ENCODE results near the gene ROBO4. TPM values are rescaled to one million over a fixed set of nuclear protein-coding genes. Genes with fewer than 3 reads are reported as not detected.

ROBO4 gene
- total RNA-seq, 4 donors from 2014 or later: 3.7 to 20.6 (median 5.4) TPM

- Histone ChIP-seq H3K9me3 (no peaks in the 10 kb centered on the region), H3K36me3 (no peaks in the 10 kb centered on the region), H3K27ac (no peak overlapping the region), H3K4me1 (no peaks in the 10 kb centered on the region), H3K4me3 (no peak overlapping the region), H3K27me3 (no peaks in the 10 kb centered on the region)
- DNase-seq: no peak
- TF ChIP-seq POLR2A (IDR thresholded peaks at IDR 0.05): no peak
- TF ChIP-seq, protein P1, sequence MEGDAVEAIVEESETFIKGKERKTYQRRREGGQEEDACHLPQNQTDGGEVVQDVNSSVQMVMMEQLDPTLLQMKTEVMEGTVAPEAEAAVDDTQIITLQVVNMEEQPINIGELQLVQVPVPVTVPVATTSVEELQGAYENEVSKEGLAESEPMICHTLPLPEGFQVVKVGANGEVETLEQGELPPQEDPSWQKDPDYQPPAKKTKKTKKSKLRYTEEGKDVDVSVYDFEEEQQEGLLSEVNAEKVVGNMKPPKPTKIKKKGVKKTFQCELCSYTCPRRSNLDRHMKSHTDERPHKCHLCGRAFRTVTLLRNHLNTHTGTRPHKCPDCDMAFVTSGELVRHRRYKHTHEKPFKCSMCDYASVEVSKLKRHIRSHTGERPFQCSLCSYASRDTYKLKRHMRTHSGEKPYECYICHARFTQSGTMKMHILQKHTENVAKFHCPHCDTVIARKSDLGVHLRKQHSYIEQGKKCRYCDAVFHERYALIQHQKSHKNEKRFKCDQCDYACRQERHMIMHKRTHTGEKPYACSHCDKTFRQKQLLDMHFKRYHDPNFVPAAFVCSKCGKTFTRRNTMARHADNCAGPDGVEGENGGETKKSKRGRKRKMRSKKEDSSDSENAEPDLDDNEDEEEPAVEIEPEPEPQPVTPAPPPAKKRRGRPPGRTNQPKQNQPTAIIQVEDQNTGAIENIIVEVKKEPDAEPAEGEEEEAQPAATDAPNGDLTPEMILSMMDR (IDR thresholded peaks at IDR 0.05): no peak
Observed at GRCh38 chr11:124886978-124887666, 10.5 kb downstream of the ROBO4 start.

DNA sequence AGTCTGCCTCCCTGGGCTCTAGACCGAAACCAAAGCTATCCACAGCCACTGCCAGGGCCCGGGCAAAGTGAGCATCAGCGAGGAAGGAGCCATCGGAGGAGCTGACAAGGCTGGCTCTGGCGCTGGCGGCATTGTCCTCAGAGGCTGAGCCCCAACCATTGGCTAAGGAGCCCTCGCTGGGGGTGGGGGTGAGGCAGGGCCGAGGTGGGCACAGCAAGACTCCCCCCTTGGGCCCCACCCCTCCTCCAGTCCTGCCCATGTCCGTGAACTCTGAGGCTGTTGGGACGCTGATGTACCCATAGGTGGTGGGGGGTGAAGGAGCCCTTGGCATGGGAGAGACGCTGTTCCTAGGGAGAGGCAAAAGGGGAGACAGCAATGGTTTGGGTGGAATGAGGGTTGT lies 11.2 kb downstream of the ROBO4 start:
- Histone ChIP-seq H3K4me3 (no peak overlapping the region), H3K27ac (no peak overlapping the region), H3K4me1 (no peaks in the 10 kb centered on the region), H3K9me3 (no peaks in the 10 kb centered on the region), H3K27me3 (no peaks in the 10 kb centered on the region), H3K36me3 (no peaks in the 10 kb centered on the region)
- no peak for TF ChIP-seq POLR2A (IDR thresholded peaks at IDR 0.05)
- TF ChIP-seq, protein P1 (IDR thresholded peaks at IDR 0.05): no peak
- no peak for DNase-seq

DNA sequence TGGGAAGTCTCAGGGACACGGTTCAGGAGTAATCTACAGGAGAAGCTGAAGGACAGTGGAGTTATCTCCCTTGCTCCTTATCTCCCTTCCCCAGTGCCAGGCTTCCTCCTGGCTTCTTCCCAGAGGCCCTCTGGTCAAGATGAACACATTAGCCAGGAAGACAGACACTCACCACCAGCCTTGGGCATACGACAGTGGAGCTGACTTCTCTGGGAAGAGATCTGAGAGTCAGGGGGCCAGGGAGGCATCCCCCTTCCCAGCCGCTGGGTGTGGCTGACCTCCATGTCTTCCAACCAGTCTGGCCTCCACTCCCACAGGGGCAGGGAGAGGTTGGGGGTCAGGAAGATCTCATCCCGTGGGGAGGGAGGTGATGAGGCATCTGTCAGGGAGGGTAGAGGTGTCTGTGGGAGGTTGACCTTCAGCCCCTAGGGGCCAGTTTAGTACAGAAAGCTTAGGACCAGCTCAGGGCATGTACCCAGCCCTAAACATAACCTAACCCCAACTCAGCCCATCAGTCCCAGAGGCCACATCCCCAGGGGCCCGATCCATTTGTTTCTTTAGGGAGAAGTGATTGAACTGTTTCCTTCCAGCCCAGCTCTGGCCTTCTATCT lies 12.7 kb downstream of the ROBO4 start:
- Histone ChIP-seq H3K36me3 (no peaks in the 10 kb centered on the region), H3K4me3 (no peak overlapping the region), H3K27me3 (no peaks in the 10 kb centered on the region), H3K9me3 (no peaks in the 10 kb centered on the region), H3K27ac (no peak overlapping the region), H3K4me1 (no peaks in the 10 kb centered on the region)
- TF ChIP-seq POLR2A (IDR thresholded peaks at IDR 0.05): no peak
- TF ChIP-seq, protein P1 (IDR thresholded peaks at IDR 0.05): no peak
- no peak for DNase-seq

DNA sequence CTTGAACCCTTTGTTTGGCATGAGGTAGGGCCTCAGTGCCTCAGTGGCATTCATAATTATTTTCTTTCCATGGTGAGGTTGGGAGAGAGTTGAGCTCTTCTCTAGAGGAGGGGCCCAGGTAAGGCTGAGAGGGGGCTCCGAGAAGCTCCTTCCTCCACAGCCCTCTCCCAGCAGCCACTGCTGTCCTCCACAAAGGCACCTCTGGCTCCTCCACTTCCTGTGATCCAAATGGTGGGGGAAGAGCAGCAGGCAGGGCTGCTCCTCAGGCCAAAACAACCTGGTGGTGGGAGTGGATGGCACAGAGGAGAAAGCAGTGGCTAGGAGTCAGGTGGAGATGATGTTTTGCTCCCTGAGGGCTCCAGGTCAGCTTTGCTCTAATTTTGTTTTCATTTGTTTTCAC lies 13.3 kb downstream of the ROBO4 start:
- Histone ChIP-seq H3K36me3 (no peaks in the 10 kb centered on the region), H3K27ac (no peak overlapping the region), H3K27me3 (no peaks in the 10 kb centered on the region), H3K9me3 (no peaks in the 10 kb centered on the region), H3K4me1 (no peaks in the 10 kb centered on the region), H3K4me3 (no peak overlapping the region)
- DNase-seq: no peak
- TF ChIP-seq, protein P1 (IDR thresholded peaks at IDR 0.05): no peak
- no peak for TF ChIP-seq POLR2A (IDR thresholded peaks at IDR 0.05)

DNA sequence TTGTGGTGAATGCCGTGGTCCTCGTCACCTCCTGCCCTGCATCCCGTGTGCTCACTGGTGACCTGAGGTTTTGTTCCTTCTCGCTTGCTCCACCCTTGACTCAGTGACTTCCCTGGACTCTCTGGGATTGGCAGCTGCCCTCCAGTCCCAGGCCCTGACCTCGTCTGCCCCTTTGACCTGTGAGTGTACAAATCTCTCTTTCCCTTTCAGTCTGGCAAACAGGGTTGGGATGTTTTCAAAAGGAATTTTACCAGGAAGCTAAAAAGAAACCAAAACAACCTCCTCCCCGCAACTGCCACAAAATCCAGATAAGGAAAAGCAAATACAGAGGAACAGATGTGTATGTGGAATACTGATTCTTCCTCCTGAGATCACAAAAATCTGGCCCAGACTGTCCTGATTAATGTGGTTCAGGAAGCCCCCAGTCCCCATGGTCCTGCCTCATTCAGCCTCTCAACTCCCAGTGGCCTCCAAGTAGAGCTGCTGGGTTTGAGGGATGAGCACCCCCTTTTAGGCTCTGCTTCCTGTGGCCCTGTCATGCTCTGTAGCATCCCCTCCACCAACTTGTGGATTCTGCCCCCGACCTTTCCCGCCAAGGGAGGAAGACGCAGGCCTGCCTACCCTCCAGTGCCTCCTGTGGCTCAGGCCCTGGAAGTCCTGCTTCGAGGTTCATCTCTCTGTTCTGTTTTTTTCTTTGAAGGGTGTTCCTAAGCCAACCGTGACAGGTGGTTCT lies 15.2 kb downstream of the ROBO4 start:
- H3K4me1 ChIP-seq: peaks cover 0 to 3% (median 0%) of the 10 kb centered on the region in 4 donors
- H3K9me3 ChIP-seq: no peaks in the 10 kb centered on the region
- TF ChIP-seq, protein P1 (IDR thresholded peaks at IDR 0.05): no peak
- TF ChIP-seq POLR2A (IDR thresholded peaks at IDR 0.05): no peak
- no peak for DNase-seq
- peak overlapping the region in 1 of 4 donors; percentile 25 for H3K27ac ChIP-seq
- H3K36me3 ChIP-seq: no peaks in the 10 kb centered on the region
- no peaks in the 10 kb centered on the region for H3K27me3 ChIP-seq
- H3K4me3 ChIP-seq: no peak overlapping the region

All from Peyer's patch (tissue), 4 donors.